Large intestine (tissue), 3 donors: ENCODE data around the gene MFAP4. TPM values are rescaled to one million over a fixed set of nuclear protein-coding genes. Genes with fewer than 3 reads are reported as not detected.

Experiments used
- DNase-seq, 2 donors: peaks; one replicate each; pipeline versions ENCODE4 v3.0.0 to v3.0.0-alpha.2; 2013
- H3K27ac ChIP-seq: one replicate; pipeline ENCODE4 v1.5.1; 2013; ENCODE audit warnings: low read length
- H3K27me3 ChIP-seq: 2 replicates; pipeline ENCODE4 v1.6.1; 2013; ENCODE audit warnings: low read length; ENCODE audit not compliant: control insufficient read depth, insufficient read depth
- H3K36me3 ChIP-seq: 2 replicates; pipeline ENCODE4 v1.6.1; 2013; ENCODE audit warnings: low read length; ENCODE audit not compliant: control insufficient read depth, insufficient read depth
- H3K4me1 ChIP-seq: one replicate; pipeline ENCODE4 v1.6.1; 2013; ENCODE audit warnings: low read length; ENCODE audit not compliant: control insufficient read depth, insufficient read depth
- H3K4me3 ChIP-seq: one replicate; pipeline ENCODE4 v1.5.1; 2013; ENCODE audit warnings: low read length
- H3K9me3 ChIP-seq: one replicate; pipeline ENCODE4 v1.6.1; 2013; ENCODE audit warnings: mild to moderate bottlenecking, low read depth, low read length, moderate library complexity; ENCODE audit not compliant: control insufficient read depth
- WGBS: methylation state at CpG from one replicate; pipeline ENCODE4 v1.1.5; 2013; ENCODE audit warnings: low lambda C conversion rate; ENCODE audit not compliant: insufficient coverage; 5-methylcytosine and 5-hydroxymethylcytosine counted together
- polyA plus RNA-seq: library from polyadenylated mRNA; unstranded; fragments of 120-200 nt; gene quantifications from one replicate; pipeline ENCODE4 v1.2.1, GENCODE V29; 2013

MFAP4 gene
- polyA plus RNA-seq, 1 donor = 116 TPM

GRCh38 chr17:19386051-19386929 lies 700 bp downstream of the MFAP4 start:
- H3K4me1 ChIP-seq = peaks cover 29% of the 10 kb centered on the region
- H3K27me3 ChIP-seq = no peaks in the 10 kb centered on the region
- DNase-seq = peak; percentile 57 to 66
- no CpG with 5 or more reads among the region's 20 CpGs for WGBS
- peak overlapping the region; percentile 52 for H3K4me3 ChIP-seq
- peak overlapping the region; percentile 87 for H3K27ac ChIP-seq
- H3K9me3 ChIP-seq = no peaks in the 10 kb centered on the region
- H3K36me3 ChIP-seq = peaks cover 46% of the 10 kb centered on the region

- DNase-seq = no peak
- Histone ChIP-seq H3K4me1 (peaks cover 29% of the 10 kb centered on the region), H3K27ac (peak overlapping the region; percentile 31), H3K4me3 (peak overlapping the region; percentile 16), H3K9me3 (no peaks in the 10 kb centered on the region), H3K36me3 (peaks cover 54% of the 10 kb centered on the region), H3K27me3 (no peaks in the 10 kb centered on the region)
- WGBS = no CpG with 5 or more reads among the region's 9 CpGs
These were observed 1.4 kb downstream of the MFAP4 start for GRCh38 chr17:19385521-19385983.

- Histone ChIP-seq H3K4me1 (peaks cover 29% of the 10 kb centered on the region), H3K4me3 (peak overlapping the region; percentile 16)
These were observed 2.1 kb downstream of the MFAP4 start for GRCh38 chr17:19384723-19385391.

GRCh38 chr17:19383681-19384470 lies 3.1 kb downstream of the MFAP4 start:
- no peaks in the 10 kb centered on the region for H3K9me3 ChIP-seq
- DNase-seq = no peak
- WGBS = no CpG with 5 or more reads among the region's 6 CpGs
- H3K4me1 ChIP-seq = peaks cover 36% of the 10 kb centered on the region
- peaks cover 66% of the 10 kb centered on the region for H3K36me3 ChIP-seq
- H3K27ac ChIP-seq = peak overlapping the region; percentile 31
- no peaks in the 10 kb centered on the region for H3K27me3 ChIP-seq
- no peak overlapping the region for H3K4me3 ChIP-seq

More at GRCh38 chr17:19384723-19385391, 2.1 kb downstream of the MFAP4 start:
- WGBS = no CpG with 5 or more reads among the region's 16 CpGs
- no peaks in the 10 kb centered on the region for H3K9me3 ChIP-seq
- H3K27me3 ChIP-seq = no peaks in the 10 kb centered on the region
- H3K27ac ChIP-seq = peak overlapping the region; percentile 31
- DNase-seq = peak; percentile 65 to 74
- H3K36me3 ChIP-seq = peaks cover 61% of the 10 kb centered on the region

- DNase-seq = no peak
- Histone ChIP-seq H3K27ac (no peak overlapping the region), H3K27me3 (no peaks in the 10 kb centered on the region), H3K9me3 (no peaks in the 10 kb centered on the region), H3K36me3 (peaks cover 66% of the 10 kb centered on the region), H3K4me1 (peaks cover 25% of the 10 kb centered on the region), H3K4me3 (no peak overlapping the region)
- no CpG with 5 or more reads among the region's 13 CpGs for WGBS
These were observed 4.2 kb downstream of the MFAP4 start for GRCh38 chr17:19382531-19383444.

- no peaks in the 10 kb centered on the region for H3K9me3 ChIP-seq
- H3K4me1 ChIP-seq = peaks cover 17% of the 10 kb centered on the region
- H3K4me3 ChIP-seq = no peak overlapping the region
- WGBS = 100% methylated on average over 3 of the region's 31 CpGs
- H3K36me3 ChIP-seq = peaks cover 66% of the 10 kb centered on the region
- DNase-seq = no peak
- H3K27me3 ChIP-seq = no peaks in the 10 kb centered on the region
- no peak overlapping the region for H3K27ac ChIP-seq
These were observed 5.1 kb downstream of the MFAP4 start for GRCh38 chr17:19381741-19382444.

- H3K27ac ChIP-seq = no peak overlapping the region
- no CpG with 5 or more reads among the region's 7 CpGs for WGBS
- H3K4me1 ChIP-seq = peaks cover 12% of the 10 kb centered on the region
- H3K36me3 ChIP-seq = peaks cover 66% of the 10 kb centered on the region
- no peaks in the 10 kb centered on the region for H3K9me3 ChIP-seq
- no peaks in the 10 kb centered on the region for H3K27me3 ChIP-seq
- no peak overlapping the region for H3K4me3 ChIP-seq
- no peak for DNase-seq
These were observed 5.6 kb downstream of the MFAP4 start for GRCh38 chr17:19381361-19381740.

GRCh38 chr17:19380481-19381301 lies 6.3 kb downstream of the MFAP4 start:
- Histone ChIP-seq H3K27ac (no peak overlapping the region), H3K4me1 (peaks cover 10% of the 10 kb centered on the region), H3K4me3 (no peak overlapping the region), H3K27me3 (no peaks in the 10 kb centered on the region), H3K36me3 (peaks cover 63% of the 10 kb centered on the region), H3K9me3 (no peaks in the 10 kb centered on the region)
- WGBS = no CpG with 5 or more reads among the region's 29 CpGs
- DNase-seq = no peak
